Measurements from ENCODE around the gene MBP. TPM values are rescaled to one million over a fixed set of nuclear protein-coding genes. Genes with fewer than 3 reads are reported as not detected.

Gene MBP
- total and polyA plus RNA-seq, 2 experiments from 2014 or later, result 18.4 to 22.9 TPM

- Histone ChIP-seq H3K27ac (ENCODE audit: low read depth) (no peak overlapping the region), H3K4me2 (no peak overlapping the region), H3K79me2 (replicated peaks; ENCODE audit: insufficient read depth) (peaks cover 7% of the 10 kb centered on the region; the same call in 1 of the 2 replicates), H3F3A (replicated peaks; ENCODE audit: low read depth) (no peaks in the 10 kb centered on the region), H2AFZ (no peak overlapping the region), H3K36me3 (ENCODE audit: insufficient read depth) (no peaks in the 10 kb centered on the region), H3K27me3 (ENCODE audit: insufficient read depth) (no peaks in the 10 kb centered on the region), H4K20me1 (replicated peaks; ENCODE audit: insufficient read depth) (no peaks in the 10 kb centered on the region; the same call in 1 of the 2 replicates), H3K4me3 (no peak overlapping the region), H3K9me2 (ENCODE audit: insufficient read depth) (no peaks in the 10 kb centered on the region), H3K4me1 (ENCODE audit: insufficient read depth) (peaks cover 17% of the 10 kb centered on the region)
- Mint-ChIP-seq H3K9me3 (no peaks in the 10 kb centered on the region; the same call in 2 of the 3 replicates), H3K4me1 (peaks cover 50% of the 10 kb centered on the region), H3K27ac (no peak overlapping the region), H3K36me3 (ENCODE audit: low read depth) (peaks cover 6% of the 10 kb centered on the region; the same call in 2 of the 3 replicates), H3K4me3 (no peak overlapping the region), H3K27me3 (ENCODE audit: insufficient read depth, low read depth, poor library complexity) (peaks cover 6% of the 10 kb centered on the region)
- TF ChIP-seq EZH2 (IDR thresholded peaks at IDR 0.05; ENCODE audit: low read depth, unreplicated experiment), result no peak
- no peak for TF ChIP-seq ETS1 (IDR thresholded peaks at IDR 0.05)
- DNase-seq (ENCODE audit: low spot score) (no peak), ATAC-seq (peak; percentile 24; the same call in 2 of the 3 replicates)
Measured at GRCh38 chr18:77113361-77114151, 19.0 kb downstream of the MBP start.

GRCh38 chr18:77112747-77113092, 19.9 kb downstream of the MBP start:
- peaks cover 6% of the 10 kb centered on the region; the same call in 2 of the 3 replicates for H3K36me3 Mint-ChIP-seq (ENCODE audit: low read depth)
- H3K4me1 ChIP-seq (ENCODE audit: insufficient read depth), result peaks cover 17% of the 10 kb centered on the region
- TF ChIP-seq, protein P1, sequence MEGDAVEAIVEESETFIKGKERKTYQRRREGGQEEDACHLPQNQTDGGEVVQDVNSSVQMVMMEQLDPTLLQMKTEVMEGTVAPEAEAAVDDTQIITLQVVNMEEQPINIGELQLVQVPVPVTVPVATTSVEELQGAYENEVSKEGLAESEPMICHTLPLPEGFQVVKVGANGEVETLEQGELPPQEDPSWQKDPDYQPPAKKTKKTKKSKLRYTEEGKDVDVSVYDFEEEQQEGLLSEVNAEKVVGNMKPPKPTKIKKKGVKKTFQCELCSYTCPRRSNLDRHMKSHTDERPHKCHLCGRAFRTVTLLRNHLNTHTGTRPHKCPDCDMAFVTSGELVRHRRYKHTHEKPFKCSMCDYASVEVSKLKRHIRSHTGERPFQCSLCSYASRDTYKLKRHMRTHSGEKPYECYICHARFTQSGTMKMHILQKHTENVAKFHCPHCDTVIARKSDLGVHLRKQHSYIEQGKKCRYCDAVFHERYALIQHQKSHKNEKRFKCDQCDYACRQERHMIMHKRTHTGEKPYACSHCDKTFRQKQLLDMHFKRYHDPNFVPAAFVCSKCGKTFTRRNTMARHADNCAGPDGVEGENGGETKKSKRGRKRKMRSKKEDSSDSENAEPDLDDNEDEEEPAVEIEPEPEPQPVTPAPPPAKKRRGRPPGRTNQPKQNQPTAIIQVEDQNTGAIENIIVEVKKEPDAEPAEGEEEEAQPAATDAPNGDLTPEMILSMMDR (conservative IDR thresholded peaks at IDR 0.05; ENCODE audit: low read depth in 2 of 2), result no peak
- TF ChIP-seq STAT1 (IDR thresholded peaks at IDR 0.05; ENCODE audit: unreplicated experiment) (no peak), POLR2AphosphoS5 (IDR thresholded peaks at IDR 0.05; ENCODE audit: low read depth) (no peak), NANOG (IDR thresholded peaks at IDR 0.05; ENCODE audit: borderline replicate concordance) (no peak), JUNB (IDR thresholded peaks at IDR 0.05; ENCODE audit: unreplicated experiment) (no peak), ZNF331 (CRISPR knock-in tag; IDR thresholded peaks at IDR 0.05; ENCODE audit: low read depth) (no peak), ETS1 (IDR thresholded peaks at IDR 0.05) (no peak), CREB1 (CRISPR knock-in tag; IDR thresholded peaks at IDR 0.05; ENCODE audit: low read depth) (no peak), EZH2phosphoT487 (IDR thresholded peaks at IDR 0.05; ENCODE audit: unreplicated experiment) (no peak)
- no peak overlapping the region for H3K27ac ChIP-seq (ENCODE audit: low read depth)
- H3K27ac Mint-ChIP-seq, result no peak overlapping the region
- ATAC-seq (no peak), DNase-seq (ENCODE audit: low spot score) (no peak)
- no peaks in the 10 kb centered on the region; the same call in 1 of the 2 replicates for H4K20me1 ChIP-seq (replicated peaks; ENCODE audit: insufficient read depth)
- H3K27me3 Mint-ChIP-seq (ENCODE audit: insufficient read depth, low read depth, poor library complexity), result peaks cover 4% of the 10 kb centered on the region
- no peak overlapping the region for H3K4me2 ChIP-seq
- H3K79me2 ChIP-seq (replicated peaks; ENCODE audit: insufficient read depth), result peaks cover 7% of the 10 kb centered on the region; the same call in 1 of the 2 replicates
- H3K36me3 ChIP-seq (ENCODE audit: insufficient read depth), result no peaks in the 10 kb centered on the region
- no peaks in the 10 kb centered on the region for H3F3A ChIP-seq (replicated peaks; ENCODE audit: low read depth)
- no peaks in the 10 kb centered on the region for H3K27me3 ChIP-seq (ENCODE audit: insufficient read depth)
- no peak overlapping the region for H3K4me3 ChIP-seq
- no peak overlapping the region for H3K4me3 Mint-ChIP-seq
- H3K9me3 Mint-ChIP-seq, result no peaks in the 10 kb centered on the region
- no peaks in the 10 kb centered on the region for H3K9me2 ChIP-seq (ENCODE audit: insufficient read depth)
- H2AFZ ChIP-seq, result no peak overlapping the region
- H3K4me1 Mint-ChIP-seq, result peaks cover 54% of the 10 kb centered on the region

Measured in GM23338 (cell line).